Thymus (tissue), 11 donors: ENCODE measurements around the gene MRPL2. TPM values are rescaled to one million over a fixed set of nuclear protein-coding genes. Genes with fewer than 3 reads are reported as not detected.

ENCODE experiments used
- DNase-seq, 9 donors: peaks; one replicate each; pipeline ENCODE4 v3.0.0-alpha.2; 2013; ENCODE audit warnings: low spot score in 9 of 9, low read depth in 6 of 9, missing footprints in 1 of 9
- H3K27ac ChIP-seq, 2 donors: one replicate each; pipeline ENCODE4 v1.5.1; 2013; ENCODE audit warnings: control low read depth in 1 of 2, low read depth in 1 of 2, low read length in 1 of 2, mild to moderate bottlenecking in 1 of 2, moderate library complexity in 1 of 2
- H3K27me3 ChIP-seq, 2 donors: one replicate each; pipeline ENCODE4 v1.5.1; 2013; ENCODE audit warnings: low read length in 1 of 2; ENCODE audit not compliant: control insufficient read depth in 2 of 2, insufficient read depth in 1 of 2
- H3K36me3 ChIP-seq, 2 donors: one replicate each; pipeline ENCODE4 v1.5.1; 2013; ENCODE audit warnings: low read length in 1 of 2, mild to moderate bottlenecking in 1 of 2, moderate library complexity in 1 of 2; ENCODE audit not compliant: control insufficient read depth in 2 of 2, insufficient read depth in 2 of 2
- H3K4me1 ChIP-seq, 2 donors: one replicate each; pipeline ENCODE4 v1.5.1; 2013; ENCODE audit warnings: low read length in 2 of 2; ENCODE audit not compliant: control insufficient read depth in 2 of 2, insufficient read depth in 2 of 2
- H3K4me3 ChIP-seq, 2 donors: one replicate each; pipeline ENCODE4 v1.5.1; 2013; ENCODE audit warnings: low read length in 2 of 2, control low read depth in 1 of 2, mild to moderate bottlenecking in 1 of 2
- H3K9me3 ChIP-seq, 2 donors: one replicate each; pipeline ENCODE4 v1.5.1; 2013; ENCODE audit warnings: low read length in 1 of 2, mild to moderate bottlenecking in 1 of 2; ENCODE audit not compliant: control insufficient read depth in 2 of 2, insufficient read depth in 1 of 2
- whole genome bisulfite sequencing: extraction: QIAGEN DNeasy Blood & Tissue Kit; methylation state at CpG from one replicate; pipeline ENCODE4 v1.1.7; 2013; 5-methylcytosine and 5-hydroxymethylcytosine counted together
- polyA plus RNA-seq: library from polyadenylated mRNA; stranded (reverse); fragments of 200-250 nt; gene quantifications from one replicate; pipeline ENCODE4 v1.2.3, GENCODE V29; 2013
- total RNA-seq: library from RNA; stranded (reverse); fragments of 120-200 nt; gene quantifications from one replicate; pipeline ENCODE4 v1.2.4, GENCODE V29; 2013
- donor health status: healthy.

Gene MRPL2
- total and polyA plus RNA-seq, 2 donors, result 28.0 to 49.9 TPM

DNA sequence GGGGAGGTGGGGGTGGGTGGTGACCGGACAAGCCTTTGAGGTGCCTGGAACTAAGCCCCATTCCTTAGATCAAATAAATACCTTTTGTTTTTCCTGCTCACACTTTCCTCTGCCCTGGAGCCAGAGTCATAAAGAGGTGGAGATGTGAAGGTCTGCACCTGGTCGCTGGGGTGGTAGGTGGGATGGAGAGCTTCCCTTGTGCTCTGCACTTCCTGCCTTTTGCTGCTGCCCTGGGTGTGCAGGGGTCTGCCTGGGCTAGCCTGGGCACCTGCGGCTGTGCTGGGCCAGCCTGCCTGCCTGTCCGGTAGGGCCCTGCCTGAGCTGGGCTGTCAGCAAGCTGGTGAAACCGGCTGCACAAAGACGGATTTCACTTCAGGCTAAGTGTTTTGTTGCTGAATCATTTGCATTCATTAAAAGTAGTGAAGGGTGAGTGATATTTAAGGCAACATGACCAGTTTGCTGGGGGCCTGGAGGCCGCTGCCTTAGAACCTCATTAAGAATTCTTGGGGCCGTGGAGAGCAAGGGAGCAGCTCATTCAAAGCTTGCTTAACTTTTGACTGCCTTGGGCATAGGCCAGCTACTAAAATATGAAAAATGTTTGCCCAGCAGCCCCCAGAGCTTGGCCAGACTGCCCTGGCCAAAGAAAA lies 37.3 kb upstream of the MRPL2 start:
- DNase-seq, result no peak
- WGBS, result 81% methylated on average over 8 of the region's 8 CpGs
- H3K4me1 ChIP-seq, result peaks cover 17 to 51% of the 10 kb centered on the region in 2 donors
- no peak overlapping the region for H3K4me3 ChIP-seq
- no peaks in the 10 kb centered on the region for H3K9me3 ChIP-seq
- peaks cover 0 to 4% of the 10 kb centered on the region in 2 donors for H3K36me3 ChIP-seq
- no peaks in the 10 kb centered on the region for H3K27me3 ChIP-seq
- peak overlapping the region; percentile 56 to 60 for H3K27ac ChIP-seq

DNA sequence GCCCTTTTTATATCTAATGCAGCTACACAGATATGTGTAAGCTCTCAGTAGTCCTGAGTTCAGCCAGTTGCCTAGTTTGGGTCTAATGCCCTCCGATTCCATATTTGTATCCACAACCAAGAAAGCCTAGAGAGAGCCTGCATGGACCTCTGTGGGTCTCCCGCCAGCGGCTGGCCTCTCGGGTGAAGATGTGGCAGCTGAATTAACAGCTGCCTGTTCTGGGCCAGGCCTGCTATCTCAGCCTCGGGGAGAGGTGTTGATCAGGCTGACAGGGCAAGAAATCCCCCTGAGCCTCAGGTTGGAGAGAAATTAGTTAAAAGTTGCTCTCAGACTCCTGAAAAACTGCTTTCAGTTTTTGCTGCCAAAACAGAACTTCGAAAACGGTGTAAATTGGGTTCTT lies 36.7 kb upstream of the MRPL2 start:
- Histone ChIP-seq H3K9me3 (no peaks in the 10 kb centered on the region), H3K4me3 (no peak overlapping the region), H3K36me3 (peaks cover 0 to 4% of the 10 kb centered on the region in 2 donors), H3K27ac (peak overlapping the region; percentile 56 to 60), H3K4me1 (peaks cover 17 to 55% of the 10 kb centered on the region in 2 donors), H3K27me3 (no peaks in the 10 kb centered on the region)
- no peak for DNase-seq
- WGBS, result 72% methylated on average over 7 of the region's 7 CpGs

DNA sequence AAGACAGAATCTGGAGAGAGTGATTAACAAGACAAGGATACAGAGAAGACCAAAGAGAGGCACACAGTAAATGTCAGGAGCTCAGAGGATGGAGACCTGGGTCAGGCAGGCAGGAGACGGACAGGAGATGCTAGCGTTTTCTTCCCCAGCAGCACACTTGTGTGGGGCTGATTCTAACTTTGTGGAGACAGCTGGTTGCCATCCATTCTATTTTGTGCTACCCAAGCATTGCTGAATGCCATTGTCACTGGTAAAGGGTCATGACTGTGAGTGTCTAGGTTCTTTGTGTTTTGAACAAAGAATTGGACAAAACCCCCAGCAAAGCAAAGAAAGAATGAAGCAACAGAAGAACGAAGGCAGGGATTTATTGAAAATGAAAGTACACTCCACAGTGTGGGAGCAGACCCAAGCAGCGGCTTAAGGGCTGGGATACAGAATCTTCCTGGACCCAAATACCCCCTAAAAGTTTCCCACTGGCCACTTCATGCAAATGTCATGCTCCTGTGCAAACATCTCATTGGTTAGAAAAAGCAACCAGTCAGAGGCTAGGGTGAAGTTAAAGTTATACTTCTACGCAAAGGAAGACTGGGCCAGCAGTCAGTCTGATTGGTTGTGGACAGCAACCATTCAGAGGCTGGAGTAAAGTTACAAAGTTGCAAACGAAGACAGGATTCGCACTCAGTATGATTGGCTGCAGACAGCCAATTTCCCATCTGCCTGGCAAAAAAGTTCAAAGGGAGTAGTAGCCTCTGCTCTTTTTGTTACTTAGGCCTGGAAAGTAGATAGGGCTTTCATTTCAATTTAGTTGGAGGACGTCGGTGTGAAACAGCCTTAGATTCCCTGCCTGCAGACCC lies 34.4 kb upstream of the MRPL2 start:
- peaks cover 17 to 78% of the 10 kb centered on the region in 2 donors for H3K4me1 ChIP-seq
- peaks cover 0 to 4% of the 10 kb centered on the region in 2 donors for H3K36me3 ChIP-seq
- no peaks in the 10 kb centered on the region for H3K9me3 ChIP-seq
- H3K27me3 ChIP-seq, result no peaks in the 10 kb centered on the region
- H3K4me3 ChIP-seq, result no peak overlapping the region
- DNase-seq, result no peak
- WGBS, result 90% methylated on average over 9 of the region's 9 CpGs
- peak overlapping the region; percentile 31 to 44 for H3K27ac ChIP-seq

DNA sequence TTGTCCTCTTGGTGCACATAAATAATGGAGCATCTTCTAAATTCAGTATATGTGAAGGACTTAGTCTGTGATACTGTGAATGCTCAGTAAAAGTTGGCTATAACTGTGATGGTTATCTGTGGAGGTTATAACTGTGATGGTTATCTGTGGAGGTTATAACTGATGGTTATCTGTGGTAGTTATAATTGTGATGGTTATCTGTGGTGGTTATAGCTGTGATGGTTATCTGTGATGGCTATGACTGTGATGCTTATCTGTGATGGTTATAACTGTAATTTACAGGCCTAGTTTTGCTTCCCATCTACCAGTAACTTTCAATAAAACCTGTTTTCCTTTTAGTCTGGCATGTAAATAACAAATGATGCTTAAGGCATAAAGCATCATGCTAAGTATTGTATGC lies 33.4 kb upstream of the MRPL2 start:
- no peaks in the 10 kb centered on the region for H3K9me3 ChIP-seq
- DNase-seq, result no peak
- no peaks in the 10 kb centered on the region for H3K27me3 ChIP-seq
- peaks cover 17 to 70% of the 10 kb centered on the region in 2 donors for H3K4me1 ChIP-seq
- H3K36me3 ChIP-seq, result peaks cover 0 to 4% of the 10 kb centered on the region in 2 donors
- no peak overlapping the region for H3K27ac ChIP-seq
- no peak overlapping the region for H3K4me3 ChIP-seq

DNA sequence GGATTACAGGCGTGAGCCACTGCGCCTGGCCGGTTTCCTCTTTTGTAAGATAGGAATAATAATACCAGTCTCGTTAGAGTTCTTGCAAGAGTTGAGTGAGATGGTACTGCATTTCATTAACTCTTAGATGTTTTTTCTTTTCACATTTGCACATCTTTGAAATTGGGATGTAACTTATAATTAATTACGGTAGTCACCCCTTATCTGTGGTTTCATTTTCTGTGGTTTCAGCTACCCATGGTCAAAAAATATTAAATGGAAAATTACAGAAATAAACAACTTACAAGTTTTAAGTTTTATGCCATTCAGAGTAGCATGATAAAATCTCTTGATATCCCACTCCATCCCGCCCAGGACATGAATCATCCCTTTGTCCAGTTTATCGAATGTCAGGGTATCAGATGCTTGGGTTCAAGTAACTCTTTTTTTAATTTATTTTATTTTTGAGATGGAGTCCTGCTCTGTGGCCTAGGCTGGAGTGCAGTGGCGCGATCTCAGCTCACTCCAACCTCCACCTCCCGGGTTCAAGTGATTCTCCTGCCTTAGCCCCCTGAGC lies 32.3 kb upstream of the MRPL2 start:
- 92% methylated on average over 10 of the region's 10 CpGs for WGBS
- H3K4me3 ChIP-seq, result no peak overlapping the region
- no peaks in the 10 kb centered on the region for H3K9me3 ChIP-seq
- DNase-seq, result no peak
- H3K36me3 ChIP-seq, result peaks cover 0 to 2% of the 10 kb centered on the region in 2 donors
- H3K27me3 ChIP-seq, result no peaks in the 10 kb centered on the region
- H3K4me1 ChIP-seq, result peaks cover 20 to 72% of the 10 kb centered on the region in 2 donors
- no peak overlapping the region for H3K27ac ChIP-seq

DNA sequence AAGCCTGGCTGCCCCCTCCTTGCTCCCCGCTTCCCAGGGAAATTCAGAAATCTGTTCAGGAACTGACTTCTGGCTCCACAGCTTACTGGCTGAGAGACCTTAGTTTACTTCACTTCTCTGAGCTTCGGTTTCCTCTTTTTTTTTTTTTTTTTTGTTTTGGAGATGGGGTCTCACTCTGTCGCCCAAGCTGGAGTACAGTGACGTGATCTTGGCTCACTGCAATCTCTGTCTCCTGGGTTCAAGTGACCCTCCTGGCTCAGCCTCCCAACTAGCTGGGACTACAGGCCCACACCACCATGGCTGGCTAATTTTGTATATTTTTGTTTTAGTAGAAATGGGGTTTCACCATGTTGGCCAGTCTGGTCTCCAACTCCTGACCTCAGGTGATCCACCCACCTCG lies 31.8 kb upstream of the MRPL2 start:
- peaks cover 15 to 72% of the 10 kb centered on the region in 2 donors for H3K4me1 ChIP-seq
- no peaks in the 10 kb centered on the region for H3K9me3 ChIP-seq
- no peaks in the 10 kb centered on the region for H3K36me3 ChIP-seq
- H3K4me3 ChIP-seq, result no peak overlapping the region
- H3K27ac ChIP-seq, result peak overlapping the region; percentile 10 to 65
- H3K27me3 ChIP-seq, result no peaks in the 10 kb centered on the region
- no peak for DNase-seq
- WGBS, result 92% methylated on average over 5 of the region's 5 CpGs

DNA sequence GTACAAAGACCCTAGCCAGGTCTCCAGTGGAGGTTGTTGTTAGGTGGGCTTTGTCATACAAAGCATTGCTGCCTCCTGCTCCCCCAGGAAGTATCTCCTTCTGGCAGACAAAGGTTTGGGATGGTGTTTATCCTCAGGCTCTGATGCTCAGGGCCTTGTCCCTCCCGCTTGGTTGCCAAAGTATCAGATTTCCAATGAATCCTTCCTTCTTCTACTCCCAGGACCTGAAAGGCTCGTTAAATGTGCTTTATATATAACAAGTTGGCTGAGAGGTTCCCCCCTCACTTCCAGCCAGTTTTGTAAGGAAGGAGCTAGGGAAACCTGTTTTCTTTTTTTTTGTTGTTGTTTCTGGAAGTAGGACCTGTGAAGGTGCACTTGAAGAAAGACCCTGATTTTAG lies 31.3 kb upstream of the MRPL2 start:
- peaks cover 13 to 70% of the 10 kb centered on the region in 2 donors for H3K4me1 ChIP-seq
- no peaks in the 10 kb centered on the region for H3K9me3 ChIP-seq
- no peak overlapping the region for H3K4me3 ChIP-seq
- H3K36me3 ChIP-seq, result no peaks in the 10 kb centered on the region
- peak overlapping the region; percentile 27 to 65 for H3K27ac ChIP-seq
- WGBS, result 93% methylated on average over 2 of the region's 2 CpGs
- no peak for DNase-seq
- H3K27me3 ChIP-seq, result no peaks in the 10 kb centered on the region

DNA sequence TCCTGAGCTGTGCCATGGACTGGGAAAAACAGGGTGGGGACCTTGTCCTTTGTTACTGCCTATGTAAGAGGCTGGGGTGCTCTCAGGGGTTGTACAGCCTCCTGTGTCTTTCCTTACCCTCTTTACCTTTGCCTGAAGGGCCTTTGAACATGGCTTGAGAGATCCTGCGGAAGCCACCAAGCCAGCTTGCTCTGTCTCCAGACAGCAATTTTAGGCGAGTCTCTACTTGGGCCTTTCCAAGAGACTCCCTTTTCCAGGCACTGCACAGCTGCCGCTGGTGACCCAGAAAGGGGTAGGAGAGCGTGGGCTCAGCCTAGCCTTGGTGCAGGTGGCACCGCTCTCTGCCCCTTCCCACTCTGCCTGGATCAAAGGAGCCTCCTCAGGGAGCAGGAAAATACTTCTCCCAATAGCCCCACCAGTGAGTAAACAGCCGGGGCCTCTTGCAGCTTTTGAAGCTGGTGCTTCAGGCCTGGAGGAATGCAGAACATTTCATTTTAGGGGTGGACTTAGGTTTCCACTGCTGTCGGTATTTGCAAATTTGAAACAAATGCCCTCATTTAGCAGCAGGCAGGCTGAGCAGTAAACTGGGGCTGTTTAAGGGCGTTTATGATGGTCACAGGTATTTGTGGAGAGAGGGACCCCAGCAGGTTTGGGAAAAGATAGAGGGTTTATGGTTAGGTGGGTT lies 30.8 kb upstream of the MRPL2 start:
- WGBS, result 94% methylated on average over 8 of the region's 8 CpGs
- Histone ChIP-seq H3K4me1 (peaks cover 11 to 66% of the 10 kb centered on the region in 2 donors), H3K27ac (peak overlapping the region; percentile 43 to 65), H3K36me3 (no peaks in the 10 kb centered on the region), H3K4me3 (no peak overlapping the region), H3K9me3 (no peaks in the 10 kb centered on the region), H3K27me3 (no peaks in the 10 kb centered on the region)
- DNase-seq, result no peak
